ENCODE data around the gene SMARCA4. TPM values are rescaled to one million over a fixed set of nuclear protein-coding genes. Genes with fewer than 3 reads are reported as not detected.

The SMARCA4 gene
- total RNA-seq, 1 experiment from 2014 or later, result 261 TPM

DNA sequence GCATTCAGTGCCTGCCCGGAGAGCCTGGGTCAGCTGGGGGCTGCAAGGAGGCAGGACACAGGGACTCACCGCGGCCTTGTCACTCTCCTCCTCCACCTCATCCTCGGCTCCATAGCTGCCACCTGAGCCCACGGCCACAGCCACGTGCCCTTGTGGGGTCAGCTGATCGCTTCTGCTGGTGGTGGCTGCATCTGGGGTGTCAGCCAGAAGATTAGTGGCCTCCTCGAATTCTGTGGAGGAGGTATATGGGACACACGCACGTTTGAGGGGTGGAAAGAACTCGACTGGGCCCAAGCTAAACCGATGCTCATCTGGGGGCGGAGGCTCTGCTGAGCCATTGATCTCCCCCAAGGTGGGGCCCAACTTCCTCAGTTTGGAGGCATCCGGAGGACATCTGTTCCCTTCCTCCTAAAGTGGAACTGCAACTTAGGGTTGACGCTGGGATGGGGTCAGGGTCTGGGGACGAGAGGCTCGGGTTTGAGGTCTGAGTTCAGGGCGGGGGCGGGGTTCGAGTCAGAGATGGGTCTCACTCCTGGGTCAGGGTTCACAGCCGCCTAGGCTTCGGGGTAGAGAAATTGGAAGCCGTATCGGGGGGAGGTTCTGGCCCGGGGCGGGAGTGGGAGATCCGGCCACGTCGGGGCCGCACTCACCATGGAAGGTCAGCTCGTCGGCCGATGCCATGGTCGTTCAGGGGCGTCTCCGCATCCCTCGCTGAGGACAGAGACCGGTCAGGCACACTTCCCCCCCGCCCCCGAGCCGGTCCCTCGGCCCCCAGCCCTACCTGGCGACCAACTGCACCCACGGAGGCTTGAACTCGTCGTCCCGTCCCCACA lies 32.9 kb upstream of the SMARCA4 start:
- H3K4ac ChIP-seq (ENCODE audit: low read depth, low read length), result no peak overlapping the region
- peak overlapping the region; percentile 36 for H3K9ac ChIP-seq (ENCODE audit: extremely low read depth, insufficient read length, low read length)
- Mint-ChIP-seq H3K4me1 (peaks cover 12 to 17% of the 10 kb centered on the region in 2 experiments), H3K9me3 (no peaks in the 10 kb centered on the region), H3K27ac (peak overlapping the region; percentile 36 to 92 (median 61); a peak in 5 of 7 replicates), H3K27me3 (ENCODE audit: low read depth) (peaks cover 2% of the 10 kb centered on the region; the same call in 1 of the 2 replicates), H3K36me3 (ENCODE audit: insufficient read depth in 1 of 3, low read depth in 3 of 3) (peaks cover 7 to 41% (median 38%) of the 10 kb centered on the region in 3 experiments; a peak in 6 of 7 replicates), H3K4me3 (peak overlapping the region; percentile 93 to 94)
- H3K27me3 ChIP-seq (ENCODE audit: insufficient read depth, low read length), result no peaks in the 10 kb centered on the region
- H2BK20ac ChIP-seq (ENCODE audit: low read depth, low read length, poor library complexity, severe bottlenecking), result no peak overlapping the region
- H4K8ac ChIP-seq (replicated peaks; ENCODE audit: insufficient read length, low read depth, low read length), result no peak overlapping the region
- H3K79me1 ChIP-seq (ENCODE audit: insufficient read depth, low read depth, low read length, poor library complexity, severe bottlenecking), result no peaks in the 10 kb centered on the region
- H2BK5ac ChIP-seq (ENCODE audit: insufficient read length, low read length), result no peak overlapping the region
- H3K27ac ChIP-seq (ENCODE audit: insufficient read length, low read depth, low read length), result no peak overlapping the region
- H4K91ac ChIP-seq (ENCODE audit: insufficient read length, low read depth, low read length), result no peak overlapping the region
- H3K23me2 ChIP-seq (ENCODE audit: insufficient read length, low read depth, low read length, poor library complexity, severe bottlenecking), result peaks cover 14% of the 10 kb centered on the region
- no peak overlapping the region for H2BK120ac ChIP-seq (ENCODE audit: low read depth, low read length, poor library complexity, severe bottlenecking)
- no peak overlapping the region for H2AFZ ChIP-seq (ENCODE audit: low read length)
- H2AK5ac ChIP-seq (ENCODE audit: insufficient read length, low read length), result no peak overlapping the region
- H2BK15ac ChIP-seq (ENCODE audit: low read depth, low read length), result no peak overlapping the region
- no peak overlapping the region for H3K18ac ChIP-seq (ENCODE audit: insufficient read length, low read depth, low read length)
- peaks cover 4% of the 10 kb centered on the region; the same call in 1 of the 2 replicates for H3K79me2 ChIP-seq (ENCODE audit: insufficient read depth, low read length)
- no peaks in the 10 kb centered on the region for H4K20me1 ChIP-seq (ENCODE audit: control insufficient read depth, insufficient read depth, insufficient read length)
- no CpG with 5 or more reads among the region's 47 CpGs for WGBS (ENCODE audit: extremely low coverage, insufficient read length, low lambda C conversion rate)
- no peak overlapping the region for H3K56ac ChIP-seq (ENCODE audit: insufficient read length, low read depth, low read length)
- no peak overlapping the region for H3T11ph ChIP-seq (ENCODE audit: low read length)
- no peak overlapping the region for H2BK12ac ChIP-seq (ENCODE audit: insufficient read length, low read depth, low read length)
- H3K4me2 ChIP-seq (ENCODE audit: insufficient read depth, insufficient read length, low read length), result peak overlapping the region; percentile 72
- H4K5ac ChIP-seq (ENCODE audit: insufficient read length, low read depth, low read length), result no peak overlapping the region
- TF ChIP-seq, protein P1, sequence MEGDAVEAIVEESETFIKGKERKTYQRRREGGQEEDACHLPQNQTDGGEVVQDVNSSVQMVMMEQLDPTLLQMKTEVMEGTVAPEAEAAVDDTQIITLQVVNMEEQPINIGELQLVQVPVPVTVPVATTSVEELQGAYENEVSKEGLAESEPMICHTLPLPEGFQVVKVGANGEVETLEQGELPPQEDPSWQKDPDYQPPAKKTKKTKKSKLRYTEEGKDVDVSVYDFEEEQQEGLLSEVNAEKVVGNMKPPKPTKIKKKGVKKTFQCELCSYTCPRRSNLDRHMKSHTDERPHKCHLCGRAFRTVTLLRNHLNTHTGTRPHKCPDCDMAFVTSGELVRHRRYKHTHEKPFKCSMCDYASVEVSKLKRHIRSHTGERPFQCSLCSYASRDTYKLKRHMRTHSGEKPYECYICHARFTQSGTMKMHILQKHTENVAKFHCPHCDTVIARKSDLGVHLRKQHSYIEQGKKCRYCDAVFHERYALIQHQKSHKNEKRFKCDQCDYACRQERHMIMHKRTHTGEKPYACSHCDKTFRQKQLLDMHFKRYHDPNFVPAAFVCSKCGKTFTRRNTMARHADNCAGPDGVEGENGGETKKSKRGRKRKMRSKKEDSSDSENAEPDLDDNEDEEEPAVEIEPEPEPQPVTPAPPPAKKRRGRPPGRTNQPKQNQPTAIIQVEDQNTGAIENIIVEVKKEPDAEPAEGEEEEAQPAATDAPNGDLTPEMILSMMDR (conservative IDR thresholded peaks at IDR 0.05), result no peak
- no peak overlapping the region for H3K23ac ChIP-seq (ENCODE audit: insufficient read length, low read depth, low read length)
- DNase-seq, result no peak
- no peaks in the 10 kb centered on the region for H3K9me3 ChIP-seq (ENCODE audit: control insufficient read depth, low read depth, low read length)
- no peaks in the 10 kb centered on the region for H3K4me1 ChIP-seq (ENCODE audit: insufficient read depth, low read length)
- no peak overlapping the region for H3K14ac ChIP-seq (ENCODE audit: insufficient read depth, low read length)
